HFFc6 (cell line): ENCODE results near the gene PDZRN3. TPM values are rescaled to one million over a fixed set of nuclear protein-coding genes. Genes with fewer than 3 reads are reported as not detected.

Source experiments
- DNase-seq: peaks from one replicate; pipeline ENCODE4 v3.0.0-alpha.2; 2018
- H3K27ac Mint-ChIP-seq: 2 replicates; pipeline ENCODE4 v1.8.0; 2020; ENCODE audit warnings: mild to moderate bottlenecking, mixed read lengths
- H3K27me3 Mint-ChIP-seq: 2 replicates; pipeline ENCODE4 v1.8.0; 2021; ENCODE audit warnings: mild to moderate bottlenecking, moderate library complexity, mixed read lengths; ENCODE audit not compliant: insufficient read depth
- H3K36me3 Mint-ChIP-seq: 2 replicates; pipeline ENCODE4 v1.8.0; 2021; ENCODE audit warnings: low read depth, mixed read lengths
- H3K4me1 Mint-ChIP-seq: 2 replicates; pipeline ENCODE4 v1.8.0; 2020; ENCODE audit warnings: low read depth, mixed read lengths
- H3K4me3 Mint-ChIP-seq: 2 replicates; pipeline ENCODE4 v1.8.0; 2020; ENCODE audit warnings: mild to moderate bottlenecking, moderate library complexity, mixed read lengths
- H3K9me3 Mint-ChIP-seq: 2 replicates; pipeline ENCODE4 v1.8.0; 2020; ENCODE audit warnings: mild to moderate bottlenecking, mixed read lengths
- CTCF ChIP-seq: fragments of 200-600 bp; sonication (generic); IDR thresholded peaks from 2 replicates; pipeline ENCODE4 v1.5.0; 2021; ENCODE audit warnings: antibody characterized with exemption, mild to moderate bottlenecking
- total RNA-seq, 6 experiments: library from RNA; stranded (reverse); fragmentation: NEBNext Ultra II Directional; extraction: Animal tissue kit (Norgen Biotek cat#: 25700); gene quantifications; 2 replicates in 1 of 6; 3 replicates in 5 of 6; pipeline ENCODE4 v1.2.3, GENCODE V29; 2021

Gene PDZRN3
- total RNA-seq, 6 experiments from 2014 or later: 15.1 to 18.5 (median 16.7) TPM

GRCh38 chr3:73552700-73553099 is 72.0 kb downstream of the PDZRN3 start:
- peak; percentile 32 for DNase-seq
- no peak overlapping the region for H3K27ac Mint-ChIP-seq
- no peaks in the 10 kb centered on the region for H3K9me3 Mint-ChIP-seq
- H3K36me3 Mint-ChIP-seq: peaks cover 8% of the 10 kb centered on the region
- peaks cover 68% of the 10 kb centered on the region for H3K4me1 Mint-ChIP-seq
- no peak overlapping the region for H3K4me3 Mint-ChIP-seq
- H3K27me3 Mint-ChIP-seq: peaks cover 1% of the 10 kb centered on the region; the same call in 1 of the 2 replicates
- no peak for TF ChIP-seq CTCF

- no peaks in the 10 kb centered on the region for H3K9me3 Mint-ChIP-seq
- peaks cover 1% of the 10 kb centered on the region; the same call in 1 of the 2 replicates for H3K27me3 Mint-ChIP-seq
- no peak overlapping the region for H3K27ac Mint-ChIP-seq
- no peak overlapping the region for H3K4me3 Mint-ChIP-seq
- peaks cover 17% of the 10 kb centered on the region for H3K36me3 Mint-ChIP-seq
- no peak for TF ChIP-seq CTCF
- H3K4me1 Mint-ChIP-seq: peaks cover 71% of the 10 kb centered on the region
- no peak for DNase-seq
Measured at GRCh38 chr3:73550032-73550431, 74.7 kb downstream of the PDZRN3 start.

- peak overlapping the region; percentile 12; the same call in 1 of the 2 replicates for H3K27ac Mint-ChIP-seq
- peaks cover 1% of the 10 kb centered on the region; the same call in 1 of the 2 replicates for H3K27me3 Mint-ChIP-seq
- peaks cover 71% of the 10 kb centered on the region for H3K4me1 Mint-ChIP-seq
- DNase-seq: no peak
- H3K9me3 Mint-ChIP-seq: no peaks in the 10 kb centered on the region
- no peak overlapping the region for H3K4me3 Mint-ChIP-seq
- peaks cover 17% of the 10 kb centered on the region for H3K36me3 Mint-ChIP-seq
- no peak for TF ChIP-seq CTCF
Measured at GRCh38 chr3:73549051-73549600, 75.6 kb downstream of the PDZRN3 start.

- Mint-ChIP-seq H3K36me3 (peaks cover 17% of the 10 kb centered on the region), H3K9me3 (no peaks in the 10 kb centered on the region), H3K4me3 (peak overlapping the region; percentile 82), H3K4me1 (peaks cover 73% of the 10 kb centered on the region), H3K27ac (peak overlapping the region; percentile 95), H3K27me3 (no peaks in the 10 kb centered on the region)
- no peak for TF ChIP-seq CTCF
- no peak for DNase-seq
Measured at GRCh38 chr3:73548436-73548835, 76.3 kb downstream of the PDZRN3 start.

- Mint-ChIP-seq H3K4me3 (peak overlapping the region; percentile 82), H3K36me3 (peaks cover 17% of the 10 kb centered on the region), H3K27ac (peak overlapping the region; percentile 95), H3K27me3 (no peaks in the 10 kb centered on the region), H3K4me1 (peaks cover 72% of the 10 kb centered on the region), H3K9me3 (no peaks in the 10 kb centered on the region)
- no peak for TF ChIP-seq CTCF
- peak; percentile 90 for DNase-seq
Measured at GRCh38 chr3:73547427-73548248, 77.1 kb downstream of the PDZRN3 start.
